ENCODE data around the gene SYCP2L. TPM values are rescaled to one million over a fixed set of nuclear protein-coding genes. Genes with fewer than 3 reads are reported as not detected.
"Not testable (repeated sequence)": the region's sequence is repeated elsewhere in the genome, so short reads cannot be mapped to it uniquely, and the experiment has no call there.

SYCP2L gene
- total RNA-seq, 2 donors from 2014 or later, result 0.46 to 3.7 TPM

- no peaks in the 10 kb centered on the region for H3K27me3 ChIP-seq (replicated peaks; ENCODE audit: insufficient read depth)
- no peaks in the 10 kb centered on the region for H3K4me1 ChIP-seq (replicated peaks)
- intact Hi-C loops (cut with DNase I), result no loop called here
- H3K27ac ChIP-seq, result no peak overlapping the region
- DNase-seq (ENCODE audit: low spot score), result no peak
- no peaks in the 10 kb centered on the region for H3K9me3 ChIP-seq
- WGBS, result 86% methylated on average over 7 of the region's 7 CpGs
- H3K4me3 ChIP-seq, result no peak overlapping the region
- no peaks in the 10 kb centered on the region for H3K36me3 ChIP-seq
- TF ChIP-seq POLR2A (IDR thresholded peaks at IDR 0.05) (no peak), POLR2AphosphoS5 (IDR thresholded peaks at IDR 0.05) (no peak)
- TF ChIP-seq, protein P1, sequence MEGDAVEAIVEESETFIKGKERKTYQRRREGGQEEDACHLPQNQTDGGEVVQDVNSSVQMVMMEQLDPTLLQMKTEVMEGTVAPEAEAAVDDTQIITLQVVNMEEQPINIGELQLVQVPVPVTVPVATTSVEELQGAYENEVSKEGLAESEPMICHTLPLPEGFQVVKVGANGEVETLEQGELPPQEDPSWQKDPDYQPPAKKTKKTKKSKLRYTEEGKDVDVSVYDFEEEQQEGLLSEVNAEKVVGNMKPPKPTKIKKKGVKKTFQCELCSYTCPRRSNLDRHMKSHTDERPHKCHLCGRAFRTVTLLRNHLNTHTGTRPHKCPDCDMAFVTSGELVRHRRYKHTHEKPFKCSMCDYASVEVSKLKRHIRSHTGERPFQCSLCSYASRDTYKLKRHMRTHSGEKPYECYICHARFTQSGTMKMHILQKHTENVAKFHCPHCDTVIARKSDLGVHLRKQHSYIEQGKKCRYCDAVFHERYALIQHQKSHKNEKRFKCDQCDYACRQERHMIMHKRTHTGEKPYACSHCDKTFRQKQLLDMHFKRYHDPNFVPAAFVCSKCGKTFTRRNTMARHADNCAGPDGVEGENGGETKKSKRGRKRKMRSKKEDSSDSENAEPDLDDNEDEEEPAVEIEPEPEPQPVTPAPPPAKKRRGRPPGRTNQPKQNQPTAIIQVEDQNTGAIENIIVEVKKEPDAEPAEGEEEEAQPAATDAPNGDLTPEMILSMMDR (IDR thresholded peaks at IDR 0.05), result no peak
Measured at GRCh38 chr6:10854922-10855632, 31.8 kb upstream of the SYCP2L start.

DNA sequence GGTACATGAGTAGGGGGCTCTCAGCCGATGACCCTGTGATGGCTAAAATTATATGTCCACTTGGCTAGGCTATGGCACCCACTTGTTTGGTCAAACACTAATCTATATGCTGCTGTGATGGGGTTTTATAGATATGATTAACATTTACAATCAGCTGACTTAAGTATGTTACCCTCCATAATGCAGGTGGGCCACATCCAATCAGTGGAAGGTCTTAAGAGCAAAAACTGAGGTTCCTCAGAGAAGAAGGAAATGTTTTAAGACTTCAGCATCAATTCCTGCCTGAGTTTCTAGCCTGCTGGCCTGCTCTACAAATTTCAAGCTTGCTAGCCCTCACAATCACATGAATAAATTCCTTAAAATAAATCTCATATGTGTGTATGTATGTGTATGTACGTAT, 29.6 kb upstream of the SYCP2L start:
- intact Hi-C loops (cut with DNase I), result no loop called here
- Histone ChIP-seq H3K27me3 (replicated peaks; ENCODE audit: insufficient read depth) (no peaks in the 10 kb centered on the region), H3K36me3 (no peaks in the 10 kb centered on the region), H3K4me1 (replicated peaks) (no peaks in the 10 kb centered on the region), H3K27ac (no peak overlapping the region), H3K4me3 (no peak overlapping the region), H3K9me3 (no peaks in the 10 kb centered on the region)
- WGBS, result 98% methylated on average over 2 of the region's 2 CpGs
- DNase-seq (ENCODE audit: low spot score), result no peak
- TF ChIP-seq, protein P1 (IDR thresholded peaks at IDR 0.05), result no peak
- TF ChIP-seq POLR2AphosphoS5 (IDR thresholded peaks at IDR 0.05) (no peak), POLR2A (IDR thresholded peaks at IDR 0.05) (no peak)

DNA sequence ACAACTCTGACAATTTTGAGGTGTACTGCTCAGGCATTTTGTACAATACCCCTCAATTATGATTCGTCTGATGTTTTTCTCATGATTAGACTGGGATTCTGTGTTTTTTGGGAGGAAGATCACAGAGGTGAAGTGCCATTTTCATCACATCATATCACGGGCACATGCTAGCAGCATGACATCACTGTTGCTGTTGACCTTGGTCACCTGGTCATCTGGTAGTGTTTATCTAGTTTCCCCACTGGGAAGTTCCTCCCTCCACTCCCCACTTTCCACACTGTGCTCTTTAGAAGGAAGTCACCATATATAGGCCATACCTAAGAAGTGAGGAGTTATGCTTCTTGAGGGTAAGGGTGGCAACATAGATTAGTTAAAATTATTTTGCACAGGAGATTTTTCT, 25.8 kb upstream of the SYCP2L start:
- 95% methylated on average over 2 of the region's 2 CpGs for WGBS
- Histone ChIP-seq H3K9me3 (no peaks in the 10 kb centered on the region), H3K27ac (no peak overlapping the region), H3K27me3 (replicated peaks; ENCODE audit: insufficient read depth) (no peaks in the 10 kb centered on the region), H3K36me3 (no peaks in the 10 kb centered on the region), H3K4me1 (replicated peaks) (no peaks in the 10 kb centered on the region), H3K4me3 (no peak overlapping the region)
- TF ChIP-seq POLR2A (IDR thresholded peaks at IDR 0.05), result no peak
- TF ChIP-seq, protein P1 (IDR thresholded peaks at IDR 0.05), result no peak
- TF ChIP-seq POLR2AphosphoS5 (IDR thresholded peaks at IDR 0.05), result no peak
- intact Hi-C loops (cut with DNase I), result no loop called here
- DNase-seq (ENCODE audit: low spot score), result no peak

- DNase-seq (ENCODE audit: low spot score), result no peak
- H3K4me3 ChIP-seq, result no peak overlapping the region
- TF ChIP-seq POLR2A (IDR thresholded peaks at IDR 0.05) (no peak), POLR2AphosphoS5 (IDR thresholded peaks at IDR 0.05) (no peak)
- TF ChIP-seq, protein P1 (IDR thresholded peaks at IDR 0.05), result no peak
- H3K4me1 ChIP-seq (replicated peaks), result no peaks in the 10 kb centered on the region
- no peaks in the 10 kb centered on the region for H3K9me3 ChIP-seq
- H3K36me3 ChIP-seq, result no peaks in the 10 kb centered on the region
- H3K27me3 ChIP-seq (replicated peaks; ENCODE audit: insufficient read depth), result no peaks in the 10 kb centered on the region
- WGBS, result 77% methylated on average over 4 of the region's 4 CpGs
- intact Hi-C loops (cut with DNase I), result no loop called here
- no peak overlapping the region for H3K27ac ChIP-seq
Measured at GRCh38 chr6:10862361-10862760, 24.5 kb upstream of the SYCP2L start.

DNA sequence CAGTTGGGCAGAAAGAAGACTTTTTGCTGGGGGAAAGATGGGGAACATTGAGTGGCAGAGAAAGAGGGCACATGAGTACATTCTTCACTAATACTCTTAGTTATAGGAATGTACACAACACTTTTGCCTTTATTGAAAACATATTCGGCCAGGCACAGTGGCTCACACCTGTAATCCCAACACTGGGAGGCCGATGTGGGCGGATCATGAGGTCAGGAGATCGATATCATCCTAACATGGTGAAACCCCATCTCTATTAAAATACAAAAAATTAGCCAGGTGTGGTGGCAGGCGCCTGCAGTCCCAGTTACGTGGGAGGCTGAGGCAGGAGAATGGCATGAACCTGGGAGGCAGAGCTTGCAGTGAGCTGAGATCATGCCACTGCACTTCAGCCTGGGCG, 23.8 kb upstream of the SYCP2L start:
- DNase-seq (ENCODE audit: low spot score); H3K27me3 ChIP-seq (replicated peaks; ENCODE audit: insufficient read depth); H3K9me3 ChIP-seq; H3K4me3 ChIP-seq; intact Hi-C loops (cut with DNase I); H3K36me3 ChIP-seq; H3K4me1 ChIP-seq (replicated peaks); H3K27ac ChIP-seq: not testable (repeated sequence)
- 91% methylated on average over 7 of the region's 7 CpGs for WGBS

DNA sequence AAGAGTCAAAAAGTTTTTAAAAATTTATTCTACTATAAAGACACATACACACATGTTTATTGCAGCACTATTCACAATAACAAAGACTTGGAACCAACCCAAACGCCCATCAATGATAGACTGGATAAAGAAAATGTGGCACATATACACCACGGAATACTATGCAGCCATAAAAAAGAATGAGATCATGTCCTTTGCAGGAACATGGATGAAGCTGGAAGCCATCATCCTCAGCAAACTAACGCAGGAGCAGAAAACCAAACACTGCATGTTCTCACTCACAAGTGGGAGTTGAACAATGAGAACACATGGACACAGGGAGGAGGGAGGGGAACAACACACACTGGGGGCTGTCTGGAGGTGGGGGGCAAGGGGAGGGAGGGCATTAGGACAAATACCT, 20.1 kb upstream of the SYCP2L start:
- DNase-seq (ENCODE audit: low spot score); H3K27ac ChIP-seq; H3K4me1 ChIP-seq (replicated peaks); intact Hi-C loops (cut with DNase I); H3K36me3 ChIP-seq; H3K4me3 ChIP-seq; H3K9me3 ChIP-seq; H3K27me3 ChIP-seq (replicated peaks; ENCODE audit: insufficient read depth): not testable (repeated sequence)
- 81% methylated on average over 3 of the region's 3 CpGs for WGBS
